Progenitor cell of endocrine pancreas (in vitro differentiated cells): Measurements from ENCODE around the gene SUFU. TPM values are rescaled to one million over a fixed set of nuclear protein-coding genes. Genes with fewer than 3 reads are reported as not detected.

Experiments used
- DNase-seq: peaks from one replicate; pipeline ENCODE4 v3.0.0; 2021; ENCODE audit warnings: low spot score; ENCODE audit not compliant: unreplicated experiment
- H3K27ac Mint-ChIP-seq: 2 replicates; pipeline ENCODE4 v1.8.0; 2021; ENCODE audit warnings: mild to moderate bottlenecking, moderate library complexity, mixed read lengths
- H3K27me3 Mint-ChIP-seq: 2 replicates; pipeline ENCODE4 v1.8.0; 2021; ENCODE audit warnings: mixed read lengths
- H3K36me3 Mint-ChIP-seq: 2 replicates; pipeline ENCODE4 v1.8.0; 2022; ENCODE audit warnings: mixed read lengths; ENCODE audit not compliant: insufficient read depth
- H3K4me1 Mint-ChIP-seq: 2 replicates; pipeline ENCODE4 v1.8.0; 2021; ENCODE audit warnings: low read depth, mixed read lengths
- H3K4me3 Mint-ChIP-seq: 2 replicates; pipeline ENCODE4 v1.8.0; 2021; ENCODE audit warnings: low read depth, mild to moderate bottlenecking, moderate library complexity, mixed read lengths
- H3K9me3 Mint-ChIP-seq: 2 replicates; pipeline ENCODE4 v1.8.0; 2021; ENCODE audit warnings: low read depth, mixed read lengths
- total RNA-seq: library from RNA; stranded (reverse); gene quantifications from 2 replicates; pipeline ENCODE4 v1.2.1, GENCODE V29; 2021
- TF ChIP-seq, protein P1 (sequence below): fragments of 200-600 bp; sonication (generic); IDR thresholded peaks from one replicate; pipeline ENCODE4 v1.5.0; 2021; ENCODE audit warnings: antibody characterized with exemption, mild to moderate bottlenecking; ENCODE audit not compliant: unreplicated experiment

Gene SUFU
- total RNA-seq, 1 donor from 2014 or later, result 25.8 TPM

DNA sequence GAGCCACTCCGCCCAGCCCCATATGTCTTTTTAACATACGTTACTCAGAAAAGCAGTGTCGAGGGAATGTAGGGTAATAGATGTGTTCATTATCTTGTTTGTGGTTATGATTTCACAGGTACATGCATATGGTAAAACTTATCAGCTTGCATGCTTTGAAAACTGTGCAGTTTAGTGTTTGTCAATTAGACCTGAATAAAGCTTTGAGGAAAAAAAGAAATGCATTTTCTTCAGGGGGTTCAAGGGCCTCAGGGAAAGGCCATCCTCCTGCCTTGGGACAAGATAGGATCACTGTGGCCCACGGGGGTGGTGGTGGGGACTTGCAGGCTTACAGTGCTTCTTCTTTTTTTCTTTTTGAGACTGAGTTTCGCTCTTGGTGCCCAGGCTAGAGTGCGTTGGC, 36.5 kb upstream of the SUFU start:
- no peak overlapping the region for H3K27ac Mint-ChIP-seq

DNA sequence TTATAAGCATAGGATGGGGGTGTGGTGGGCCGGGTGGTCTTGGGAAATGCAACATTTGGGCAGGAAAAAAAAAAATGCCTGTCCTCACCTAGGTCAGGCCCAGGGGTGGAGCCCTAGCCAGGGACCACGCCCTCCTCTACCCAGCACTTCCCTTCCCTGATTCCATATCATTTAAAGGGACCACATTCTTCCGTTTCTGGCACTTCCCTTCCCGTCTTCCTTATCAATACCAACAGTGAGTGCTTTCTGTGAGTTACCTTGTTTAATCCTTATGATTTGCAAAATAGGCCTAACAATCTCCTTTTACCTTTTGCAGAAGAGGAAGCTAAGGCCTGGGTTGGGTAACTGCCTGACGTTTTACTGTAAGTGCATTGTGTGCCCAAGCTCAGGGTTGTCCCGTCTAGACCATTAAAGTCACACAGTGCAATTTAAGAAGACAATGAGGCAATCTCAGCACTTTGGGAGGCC, 35.8 kb upstream of the SUFU start:
- Mint-ChIP-seq H3K27me3 (no peaks in the 10 kb centered on the region), H3K9me3 (no peaks in the 10 kb centered on the region), H3K4me3 (no peak overlapping the region), H3K4me1 (peaks cover 9% of the 10 kb centered on the region), H3K27ac (no peak overlapping the region), H3K36me3 (peaks cover 2% of the 10 kb centered on the region)
- TF ChIP-seq, protein P1, sequence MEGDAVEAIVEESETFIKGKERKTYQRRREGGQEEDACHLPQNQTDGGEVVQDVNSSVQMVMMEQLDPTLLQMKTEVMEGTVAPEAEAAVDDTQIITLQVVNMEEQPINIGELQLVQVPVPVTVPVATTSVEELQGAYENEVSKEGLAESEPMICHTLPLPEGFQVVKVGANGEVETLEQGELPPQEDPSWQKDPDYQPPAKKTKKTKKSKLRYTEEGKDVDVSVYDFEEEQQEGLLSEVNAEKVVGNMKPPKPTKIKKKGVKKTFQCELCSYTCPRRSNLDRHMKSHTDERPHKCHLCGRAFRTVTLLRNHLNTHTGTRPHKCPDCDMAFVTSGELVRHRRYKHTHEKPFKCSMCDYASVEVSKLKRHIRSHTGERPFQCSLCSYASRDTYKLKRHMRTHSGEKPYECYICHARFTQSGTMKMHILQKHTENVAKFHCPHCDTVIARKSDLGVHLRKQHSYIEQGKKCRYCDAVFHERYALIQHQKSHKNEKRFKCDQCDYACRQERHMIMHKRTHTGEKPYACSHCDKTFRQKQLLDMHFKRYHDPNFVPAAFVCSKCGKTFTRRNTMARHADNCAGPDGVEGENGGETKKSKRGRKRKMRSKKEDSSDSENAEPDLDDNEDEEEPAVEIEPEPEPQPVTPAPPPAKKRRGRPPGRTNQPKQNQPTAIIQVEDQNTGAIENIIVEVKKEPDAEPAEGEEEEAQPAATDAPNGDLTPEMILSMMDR, result no peak
- DNase-seq, result no peak

More for the DNA sequence above, 36.5 kb upstream of the SUFU start:
- no peak for DNase-seq
- Mint-ChIP-seq H3K4me3 (no peak overlapping the region), H3K36me3 (peaks cover 2% of the 10 kb centered on the region), H3K27me3 (no peaks in the 10 kb centered on the region), H3K9me3 (no peaks in the 10 kb centered on the region), H3K4me1 (peaks cover 15% of the 10 kb centered on the region)
- TF ChIP-seq, protein P1, result no peak

DNA sequence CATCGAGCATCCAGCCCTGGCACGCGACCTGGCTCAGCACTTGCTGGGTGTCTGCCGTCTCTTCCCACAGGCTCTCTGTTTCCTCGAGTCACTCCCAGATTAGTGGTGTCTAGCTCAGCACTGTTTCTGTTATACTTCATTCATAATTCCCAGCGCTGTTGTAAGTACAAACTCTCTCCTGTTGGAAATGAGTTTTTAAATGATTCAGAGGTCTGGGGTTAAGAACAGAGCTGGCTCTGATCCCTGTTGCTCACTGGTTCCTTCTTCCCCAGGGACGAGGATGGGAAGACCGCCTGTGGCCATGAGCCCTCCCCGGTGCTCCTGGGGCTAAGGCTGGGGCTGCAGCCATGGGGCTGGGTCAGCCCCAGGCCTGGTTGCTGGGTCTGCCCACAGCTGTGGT, 35.1 kb upstream of the SUFU start:
- Mint-ChIP-seq H3K27ac (no peak overlapping the region), H3K4me1 (peaks cover 3% of the 10 kb centered on the region), H3K27me3 (no peaks in the 10 kb centered on the region)

DNA sequence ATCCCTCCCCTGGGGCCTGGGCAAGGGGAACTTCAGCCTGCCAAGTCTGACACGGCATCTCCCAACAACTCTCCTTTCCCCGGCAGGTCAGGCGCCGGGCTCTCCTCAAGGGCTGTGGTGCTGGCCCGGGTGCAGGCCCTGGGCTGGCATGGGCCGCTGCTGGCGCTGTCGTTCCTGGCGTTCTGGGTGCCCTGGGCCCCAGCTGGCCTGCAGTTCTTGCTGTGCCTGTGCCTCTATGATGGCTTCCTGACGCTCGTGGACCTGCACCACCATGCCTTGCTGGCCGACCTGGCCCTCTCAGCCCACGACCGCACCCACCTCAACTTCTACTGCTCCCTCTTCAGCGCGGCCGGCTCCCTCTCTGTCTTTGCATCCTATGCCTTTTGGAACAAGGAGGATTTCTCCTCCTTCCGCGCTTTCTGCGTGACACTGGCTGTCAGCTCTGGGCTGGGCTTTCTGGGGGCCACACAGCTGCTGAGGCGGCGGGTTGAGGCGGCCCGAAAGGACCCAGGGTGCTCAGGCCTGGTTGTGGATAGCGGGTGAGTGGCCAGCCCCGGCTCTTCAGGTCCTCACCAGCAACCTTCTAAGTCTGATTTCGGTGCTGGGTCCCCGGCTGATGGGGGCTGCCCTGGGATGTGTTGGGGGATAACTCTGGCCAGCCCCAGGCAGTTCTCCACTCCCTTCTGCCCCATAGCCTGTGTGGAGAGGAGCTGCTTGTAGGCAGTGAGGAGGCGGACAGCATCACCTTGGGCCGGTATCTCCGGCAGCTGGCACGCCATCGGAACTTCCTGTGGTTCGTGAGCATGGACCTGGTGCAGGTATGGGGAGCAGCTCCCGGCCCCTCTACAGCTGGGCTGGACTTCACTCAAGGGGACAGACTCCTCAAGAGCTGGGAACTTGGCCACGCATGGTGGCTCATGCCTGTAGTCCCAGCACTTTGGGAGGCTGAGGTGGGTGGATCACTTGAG, 32.9 kb upstream of the SUFU start:
- no peak overlapping the region for H3K4me3 Mint-ChIP-seq
- no peaks in the 10 kb centered on the region for H3K27me3 Mint-ChIP-seq
- no peak for DNase-seq
- no peaks in the 10 kb centered on the region for H3K4me1 Mint-ChIP-seq
- H3K27ac Mint-ChIP-seq, result no peak overlapping the region
- TF ChIP-seq, protein P1, result no peak
- H3K36me3 Mint-ChIP-seq, result peaks cover 5% of the 10 kb centered on the region
- no peaks in the 10 kb centered on the region for H3K9me3 Mint-ChIP-seq

More for the DNA sequence above, 35.1 kb upstream of the SUFU start:
- Mint-ChIP-seq H3K36me3 (peaks cover 2% of the 10 kb centered on the region), H3K4me3 (no peak overlapping the region), H3K9me3 (no peaks in the 10 kb centered on the region)
- no peak for DNase-seq
- TF ChIP-seq, protein P1, result no peak

DNA sequence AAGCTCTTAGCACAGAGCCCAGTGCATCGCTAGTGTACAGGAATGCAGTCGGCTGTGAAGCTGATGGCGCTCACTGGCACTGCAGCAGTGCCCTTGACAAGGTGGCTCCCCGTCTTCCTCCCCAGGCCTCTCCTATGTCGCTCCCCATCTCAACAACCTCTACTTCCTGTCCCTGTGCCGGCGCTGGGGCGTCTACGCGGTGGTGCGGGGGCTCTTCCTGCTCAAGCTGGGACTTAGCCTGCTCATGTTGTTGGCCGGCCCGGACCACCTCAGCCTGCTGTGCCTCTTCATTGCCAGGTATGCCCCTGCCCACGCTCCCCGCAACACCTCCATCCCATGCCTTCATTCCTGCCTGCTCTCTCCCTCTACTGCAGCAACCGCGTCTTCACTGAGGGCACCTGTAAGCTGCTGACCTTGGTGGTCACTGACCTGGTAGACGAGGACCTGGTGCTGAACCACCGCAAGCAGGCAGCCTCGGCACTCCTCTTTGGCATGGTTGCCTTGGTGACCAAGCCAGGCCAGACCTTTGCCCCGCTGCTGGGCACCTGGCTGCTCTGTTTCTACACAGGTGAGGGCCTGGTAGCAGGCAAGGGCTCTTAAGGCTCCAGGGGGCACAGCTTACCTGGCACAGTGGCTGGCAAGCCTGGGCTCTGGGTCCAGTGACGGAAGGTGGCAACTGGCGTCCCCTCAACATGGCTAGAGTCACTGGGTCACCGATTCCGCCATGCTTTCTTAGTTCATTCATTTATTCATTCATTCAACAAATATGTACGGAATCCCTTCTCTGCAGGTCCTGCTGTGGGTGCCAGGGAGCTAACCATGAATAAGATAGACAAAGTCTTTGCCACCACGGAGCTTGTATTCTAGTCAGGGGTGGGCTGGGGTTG, 30.1 kb upstream of the SUFU start:
- no peak overlapping the region for H3K27ac Mint-ChIP-seq
- DNase-seq, result no peak
- no peaks in the 10 kb centered on the region for H3K4me1 Mint-ChIP-seq
- peaks cover 5% of the 10 kb centered on the region for H3K36me3 Mint-ChIP-seq
- H3K4me3 Mint-ChIP-seq, result no peak overlapping the region
- TF ChIP-seq, protein P1, result no peak
- no peaks in the 10 kb centered on the region for H3K9me3 Mint-ChIP-seq
- no peaks in the 10 kb centered on the region for H3K27me3 Mint-ChIP-seq
